HCT116 (cell line): ENCODE measurements around the gene ACE2.

Source experiments
- CTCF ChIP-seq, 3 experiments: fragments of 200-600 bp in 1 of 3; sonication (generic) in 1 of 3; IDR thresholded peaks in 2 of 3; conservative IDR thresholded peaks in 1 of 3; 2 replicates each; pipeline ENCODE4 v1.5.1; 2012 to 2017; ENCODE audit warnings: low read depth in 2 of 3, low read length in 2 of 3, antibody characterized with exemption in 1 of 3, borderline replicate concordance in 1 of 3, control low read depth in 1 of 3, mild to moderate bottlenecking in 1 of 3, mixed read lengths in 1 of 3, mixed run types in 1 of 3, moderate library complexity in 1 of 3; ENCODE audit not compliant: insufficient read depth in 1 of 3
- MAX ChIP-seq: IDR thresholded peaks from 2 replicates; pipeline ENCODE4 v1.6.1; 2012

- TF ChIP-seq CTCF (IDR thresholded peaks at IDR 0.05 in 2 of 3, conservative IDR thresholded peaks at IDR 0.05 in 1 of 3; ENCODE audit: borderline replicate concordance in 1 of 3, insufficient read depth in 1 of 3, low read depth in 2 of 3, low read length in 2 of 3) (no peak), MAX (no peak)
Observed at GRCh38 chrX:15617111-15617510, 16.4 kb upstream of the ACE2 start.
